ENCODE data around the gene PSMD13.
"Not testable (repeated sequence)": the region's sequence is repeated elsewhere in the genome, so short reads cannot be mapped to it uniquely, and the experiment has no call there.

PSMD13 gene

DNA sequence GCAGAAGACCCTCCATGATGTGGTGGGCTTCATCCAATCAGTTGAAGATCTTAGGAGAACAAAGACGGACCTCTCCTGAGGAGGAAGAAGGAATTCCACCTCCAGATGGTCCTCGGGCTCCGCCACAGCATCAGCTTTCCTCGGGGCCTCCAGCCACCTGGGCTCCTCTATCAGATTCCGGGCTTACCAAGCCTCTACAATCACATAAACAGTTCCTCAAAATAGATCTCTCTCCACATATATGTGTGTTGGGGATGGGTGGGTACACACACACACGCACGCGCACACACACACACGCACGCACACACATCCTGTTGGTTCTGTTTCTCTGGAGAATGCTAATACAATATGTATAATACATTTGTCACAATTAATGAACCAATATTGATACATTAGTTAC lies 22.6 kb downstream of the PSMD13 start:
- no peak for TF ChIP-seq CTCF (conservative IDR thresholded peaks at IDR 0.05)
- no peak overlapping the region for H3K27ac ChIP-seq

DNA sequence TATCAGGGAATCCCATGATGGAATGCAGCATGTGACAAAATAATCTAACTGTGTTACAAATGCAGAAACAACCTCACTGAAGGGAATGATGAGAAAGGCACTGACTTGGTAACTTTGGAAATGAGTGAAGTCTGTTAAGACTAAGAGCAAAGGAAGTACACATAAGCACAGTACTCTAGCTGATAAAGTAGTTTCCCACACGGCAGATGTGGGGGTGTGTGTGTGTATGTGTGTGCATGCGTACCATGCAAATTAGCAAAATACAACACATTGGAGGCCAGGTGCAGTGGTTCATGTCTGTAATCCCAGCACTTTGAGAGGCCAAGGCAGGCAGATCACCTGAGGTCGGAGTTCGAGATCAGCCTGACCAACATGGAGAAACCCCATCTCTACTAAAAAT lies 24.8 kb downstream of the PSMD13 start:
- no peak for TF ChIP-seq CTCF (conservative IDR thresholded peaks at IDR 0.05)
- H3K27ac ChIP-seq = no peak overlapping the region

GRCh38 chr11:266676-267439 lies 30.1 kb downstream of the PSMD13 start:
- no peak for TF ChIP-seq CTCF (conservative IDR thresholded peaks at IDR 0.05)
- no peak overlapping the region for H3K27ac ChIP-seq

GRCh38 chr11:267491-267994 lies 30.8 kb downstream of the PSMD13 start:
- no peak overlapping the region for H3K27ac ChIP-seq

DNA sequence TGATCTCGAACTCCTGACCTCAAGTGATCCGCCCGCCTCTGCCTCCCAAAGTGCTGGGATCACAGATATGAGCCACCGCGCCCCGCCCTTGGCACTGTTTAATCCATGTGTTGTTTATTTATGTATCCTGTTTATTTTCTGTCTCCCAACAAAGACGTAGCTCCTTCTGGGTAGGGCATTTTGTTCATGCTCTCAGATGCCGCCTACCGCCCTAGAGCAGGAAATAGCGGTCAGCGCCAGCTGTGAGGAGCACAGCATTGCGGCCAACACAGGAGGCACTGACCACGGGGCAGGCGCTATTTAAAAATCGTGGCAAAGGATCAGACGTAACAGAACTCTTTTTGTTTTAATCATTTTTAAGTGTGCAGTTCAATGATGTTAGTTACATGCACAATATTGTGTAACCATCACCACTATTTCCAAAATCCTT lies 32.0 kb downstream of the PSMD13 start:
- peak; percentile 40 for TF ChIP-seq CTCF (conservative IDR thresholded peaks at IDR 0.05)
- H3K27ac ChIP-seq = not testable (repeated sequence)

More at GRCh38 chr11:267491-267994, 30.8 kb downstream of the PSMD13 start:
- no peak for TF ChIP-seq CTCF (conservative IDR thresholded peaks at IDR 0.05)

GRCh38 chr11:269146-269890 lies 32.5 kb downstream of the PSMD13 start:
- no peak for TF ChIP-seq CTCF (conservative IDR thresholded peaks at IDR 0.05)
- H3K27ac ChIP-seq = no peak overlapping the region

Data from VCaP (cell line).